Fibroblast of mammary gland (primary cell): Measurements from ENCODE around the gene RAF1.

Experiments used
- DNase-seq: peaks from one replicate; pipeline ENCODE4 v3.0.0-alpha.2; 2010; ENCODE audit warnings: low read depth
- H3K4me3 ChIP-seq: 2 replicates; pipeline ENCODE4 v1.5.1; 2011; ENCODE audit warnings: low read depth, mild to moderate bottlenecking, low read length, moderate library complexity; ENCODE audit not compliant: control insufficient read depth
- TF ChIP-seq, protein P1 (sequence below): conservative IDR thresholded peaks from 2 replicates; pipeline ENCODE4 v1.5.1; 2011; ENCODE audit warnings: low read depth, low read length, inconsistent platforms; ENCODE audit not compliant: control insufficient read depth, insufficient read depth

Gene RAF1

DNA sequence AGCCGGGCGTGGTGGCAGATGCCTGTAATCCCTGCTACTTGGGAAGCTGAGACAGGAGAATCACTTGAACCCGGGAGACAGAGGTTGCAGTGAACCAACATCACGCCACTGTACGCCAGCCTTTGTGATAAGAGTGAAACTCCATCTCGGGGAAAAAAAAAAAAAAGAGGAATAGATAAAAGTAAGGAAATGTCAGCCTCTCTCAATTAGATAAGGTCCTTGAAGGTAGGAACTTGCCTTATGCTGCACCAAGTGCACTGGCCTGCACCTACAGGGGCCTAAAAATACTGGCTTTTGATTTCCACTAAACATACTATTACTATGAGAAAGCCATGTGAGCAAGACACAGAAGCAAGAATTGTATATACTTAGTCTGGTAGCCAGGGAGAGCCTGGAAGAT lies 7.1 kb downstream of the RAF1 start:
- H3K4me3 ChIP-seq = no peak overlapping the region
- no peak for DNase-seq
- TF ChIP-seq, protein P1, sequence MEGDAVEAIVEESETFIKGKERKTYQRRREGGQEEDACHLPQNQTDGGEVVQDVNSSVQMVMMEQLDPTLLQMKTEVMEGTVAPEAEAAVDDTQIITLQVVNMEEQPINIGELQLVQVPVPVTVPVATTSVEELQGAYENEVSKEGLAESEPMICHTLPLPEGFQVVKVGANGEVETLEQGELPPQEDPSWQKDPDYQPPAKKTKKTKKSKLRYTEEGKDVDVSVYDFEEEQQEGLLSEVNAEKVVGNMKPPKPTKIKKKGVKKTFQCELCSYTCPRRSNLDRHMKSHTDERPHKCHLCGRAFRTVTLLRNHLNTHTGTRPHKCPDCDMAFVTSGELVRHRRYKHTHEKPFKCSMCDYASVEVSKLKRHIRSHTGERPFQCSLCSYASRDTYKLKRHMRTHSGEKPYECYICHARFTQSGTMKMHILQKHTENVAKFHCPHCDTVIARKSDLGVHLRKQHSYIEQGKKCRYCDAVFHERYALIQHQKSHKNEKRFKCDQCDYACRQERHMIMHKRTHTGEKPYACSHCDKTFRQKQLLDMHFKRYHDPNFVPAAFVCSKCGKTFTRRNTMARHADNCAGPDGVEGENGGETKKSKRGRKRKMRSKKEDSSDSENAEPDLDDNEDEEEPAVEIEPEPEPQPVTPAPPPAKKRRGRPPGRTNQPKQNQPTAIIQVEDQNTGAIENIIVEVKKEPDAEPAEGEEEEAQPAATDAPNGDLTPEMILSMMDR = no peak

DNA sequence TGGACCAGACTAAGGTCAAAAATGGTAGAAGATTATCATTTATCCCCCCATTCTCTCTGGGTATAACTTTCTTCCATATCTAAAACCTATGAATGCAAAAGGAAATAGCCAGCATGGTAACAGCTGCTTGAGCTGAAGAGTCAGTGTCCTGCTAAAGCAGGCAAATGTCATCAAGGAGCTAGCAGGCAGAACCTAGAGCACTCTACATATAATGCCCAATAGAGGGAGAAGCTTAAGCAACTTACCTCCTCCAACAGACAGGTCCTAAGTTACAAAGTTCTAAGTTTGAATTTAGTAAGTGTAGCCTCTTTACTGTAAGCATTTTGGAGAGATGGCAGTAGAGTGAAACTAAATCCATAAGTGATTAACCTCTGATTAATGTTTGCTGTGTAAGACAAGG lies 7.7 kb downstream of the RAF1 start:
- TF ChIP-seq, protein P1 = no peak
- DNase-seq = no peak
- H3K4me3 ChIP-seq = no peak overlapping the region

DNA sequence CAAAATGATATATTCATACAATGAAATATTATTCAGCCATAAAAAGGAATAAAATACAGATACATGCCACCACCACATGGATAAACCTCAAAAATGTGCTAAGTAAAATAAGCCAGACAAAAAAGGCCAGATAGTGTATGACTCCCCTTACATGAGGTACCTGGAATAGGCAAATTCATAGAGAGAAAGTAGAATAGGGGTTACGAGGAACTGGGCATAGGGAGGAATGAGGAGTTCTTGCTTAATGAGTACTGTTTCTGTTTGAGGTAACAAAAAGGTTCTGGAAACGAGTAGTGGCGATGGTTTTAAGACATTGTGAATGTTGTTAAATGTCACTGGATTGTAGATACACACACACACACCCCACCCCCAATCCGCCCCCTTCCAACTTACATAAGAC lies 8.2 kb downstream of the RAF1 start:
- DNase-seq = no peak
- H3K4me3 ChIP-seq = no peak overlapping the region
- TF ChIP-seq, protein P1 = no peak

DNA sequence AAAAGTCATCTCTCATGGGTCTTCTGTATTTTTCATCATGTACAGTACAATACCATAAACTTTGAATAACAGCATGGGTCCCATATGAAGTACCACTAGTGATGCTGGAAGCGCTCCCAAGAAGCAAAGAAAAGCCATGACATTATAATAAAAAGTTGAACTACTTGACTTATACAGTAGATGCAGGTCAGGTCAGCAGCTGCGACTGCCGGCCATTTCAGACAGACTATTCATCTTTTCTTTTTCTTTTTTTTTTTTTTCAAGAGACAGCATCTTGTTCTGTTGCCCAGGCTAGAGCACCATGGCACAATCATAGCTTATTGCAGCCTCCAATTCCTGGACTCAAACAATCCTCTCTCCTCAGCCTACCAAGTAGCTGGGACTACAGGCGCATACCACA lies 10.2 kb downstream of the RAF1 start:
- H3K4me3 ChIP-seq = no peak overlapping the region
- TF ChIP-seq, protein P1 = no peak
- no peak for DNase-seq

DNA sequence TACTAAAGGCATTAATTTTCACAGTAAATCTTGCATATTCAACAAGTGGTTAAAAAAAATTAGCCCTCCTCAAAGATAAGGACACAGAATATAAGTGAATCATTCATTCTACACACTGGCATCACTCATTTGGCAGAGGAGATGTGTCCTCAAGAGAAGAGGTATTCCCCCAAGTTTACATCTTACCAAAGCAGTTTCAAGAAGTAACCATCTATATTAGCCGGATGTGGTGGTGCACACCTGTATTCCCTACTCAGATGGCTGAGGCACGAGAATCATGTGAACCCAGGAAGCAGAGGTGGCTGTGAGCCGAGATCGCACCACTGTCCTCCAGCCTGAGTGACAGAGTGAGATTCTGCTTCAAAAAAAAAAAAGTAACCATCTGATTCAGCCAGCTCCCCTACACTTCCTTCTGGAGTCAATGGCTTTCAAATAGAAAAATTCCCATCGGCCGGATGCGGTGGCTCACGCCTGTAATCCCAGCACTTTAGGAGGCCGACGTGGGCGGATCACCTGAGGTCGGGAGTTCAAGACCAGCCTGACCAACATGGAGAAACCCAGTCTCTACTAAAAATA lies 15.4 kb downstream of the RAF1 start:
- H3K4me3 ChIP-seq = no peak overlapping the region
- DNase-seq = no peak
- TF ChIP-seq, protein P1 = no peak

DNA sequence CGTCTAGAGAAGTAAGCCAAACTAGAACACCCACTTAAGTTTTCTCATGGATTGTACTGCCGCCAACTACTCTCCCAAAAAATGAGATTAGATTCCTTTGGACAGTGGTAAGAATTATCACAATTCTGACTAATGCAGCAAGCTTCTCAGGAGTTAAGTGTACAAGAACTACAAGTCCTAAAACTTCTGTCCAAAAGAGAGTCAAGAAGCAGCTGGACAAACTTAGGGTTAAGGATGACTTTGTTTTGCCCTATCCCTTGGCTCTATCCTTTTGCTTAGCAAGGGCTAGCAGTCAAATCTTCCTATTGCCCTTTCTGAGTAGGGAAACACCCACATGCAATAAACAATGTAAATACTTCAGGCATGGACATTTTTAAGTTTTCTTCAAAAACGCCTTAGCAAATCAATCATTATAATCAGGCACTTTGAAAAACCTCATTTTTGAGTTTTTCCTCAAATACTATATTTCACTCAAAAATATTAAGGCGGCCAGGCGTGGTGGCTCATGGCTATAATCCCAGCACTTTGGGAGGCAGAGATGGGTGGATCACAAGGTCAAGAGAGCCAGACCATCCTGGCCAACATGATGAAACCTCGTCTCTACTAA lies 19.5 kb downstream of the RAF1 start:
- H3K4me3 ChIP-seq = no peak overlapping the region
- TF ChIP-seq, protein P1 = no peak
- DNase-seq = peak; percentile 69

DNA sequence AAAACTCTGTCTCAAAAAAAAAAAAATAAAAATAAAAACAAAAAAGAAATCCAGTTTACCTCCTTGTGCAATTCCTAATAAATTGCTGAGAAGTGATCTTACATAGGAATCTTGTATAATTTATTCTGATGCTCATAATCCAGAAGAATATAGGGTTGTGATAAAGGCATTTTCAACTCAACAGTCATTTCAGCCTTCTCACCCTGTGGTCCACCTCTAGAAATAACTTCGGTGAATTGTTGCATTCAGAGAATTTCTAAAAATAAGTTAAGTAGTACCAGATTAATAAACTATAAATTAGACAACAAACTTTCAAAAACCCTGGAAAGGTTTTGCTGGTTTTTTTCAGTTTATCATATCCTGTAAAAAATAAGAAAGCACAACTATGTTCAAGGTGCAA lies 20.2 kb downstream of the RAF1 start:
- DNase-seq = no peak
- no peak overlapping the region for H3K4me3 ChIP-seq
- TF ChIP-seq, protein P1 = no peak
